Natural killer cell (primary cell): ENCODE results near the gene UIMC1. TPM values are rescaled to one million over a fixed set of nuclear protein-coding genes. Genes with fewer than 3 reads are reported as not detected.
A peak's percentile ranks its signal among the peaks of the same experiment; 100 is the strongest.

Experiments
- ATAC-seq, 3 donors: fragments of 150-1000 bp in 2 of 3; fragments of 200-7000 bp in 1 of 3; cut with Tn5 transposase; 1 replicate in 1 of 3; 2 replicates in 2 of 3; pipeline ENCODE4 v1.10.0; 2021; ENCODE audit warnings: mild to moderate bottlenecking in 2 of 3, moderate library complexity in 2 of 3
- DNase-seq, 2 donors: peaks; one replicate each; pipeline versions ENCODE4 v3.0.0 to v3.0.0-alpha.2; 2013 to 2021; ENCODE audit warnings: mixed read lengths in 1 of 2
- H3K27ac ChIP-seq: one replicate; pipeline ENCODE4 v1.5.1; 2013; ENCODE audit warnings: mild to moderate bottlenecking, low read length
- H3K27me3 ChIP-seq: one replicate; pipeline ENCODE4 v1.6.1; 2013; ENCODE audit warnings: low read length; ENCODE audit not compliant: control insufficient read depth, insufficient read depth
- H3K36me3 ChIP-seq: one replicate; pipeline ENCODE4 v1.6.1; 2013; ENCODE audit warnings: low read length; ENCODE audit not compliant: control insufficient read depth, insufficient read depth
- H3K4me1 ChIP-seq: one replicate; pipeline ENCODE4 v1.6.1; 2013; ENCODE audit warnings: low read length; ENCODE audit not compliant: control insufficient read depth, insufficient read depth
- H3K4me3 ChIP-seq: one replicate; pipeline ENCODE4 v1.5.1; 2013; ENCODE audit warnings: low read length
- H3K9me3 ChIP-seq: one replicate; pipeline ENCODE4 v1.6.1; 2013; ENCODE audit warnings: low read length; ENCODE audit not compliant: control insufficient read depth, insufficient read depth
- H3K27ac Mint-ChIP-seq, 2 donors: one replicate each; pipeline ENCODE4 v1.8.0; 2022; ENCODE audit warnings: mild to moderate bottlenecking in 2 of 2, mixed read lengths in 2 of 2, moderate library complexity in 1 of 2
- H3K27me3 Mint-ChIP-seq, 2 donors: one replicate each; pipeline ENCODE4 v1.8.0; 2022; ENCODE audit warnings: low read depth in 2 of 2, mixed read lengths in 2 of 2
- H3K36me3 Mint-ChIP-seq: one replicate; pipeline ENCODE4 v1.8.0; 2022; ENCODE audit warnings: mixed read lengths
- H3K4me1 Mint-ChIP-seq, 2 donors: one replicate each; pipeline ENCODE4 v1.8.0; 2022; ENCODE audit warnings: mixed read lengths in 2 of 2
- H3K4me3 Mint-ChIP-seq: one replicate; pipeline ENCODE4 v1.8.0; 2022; ENCODE audit warnings: mild to moderate bottlenecking, moderate library complexity, mixed read lengths
- H3K9me3 Mint-ChIP-seq, 2 donors: one replicate each; pipeline ENCODE4 v1.8.0; 2022; ENCODE audit warnings: mixed read lengths in 2 of 2
- WGBS: methylation state at CpG from one replicate; pipeline ENCODE4 v1.1.7; 2013; ENCODE audit warnings: missing lambda C conversion rate; ENCODE audit not compliant: insufficient coverage; 5-methylcytosine and 5-hydroxymethylcytosine counted together
- intact Hi-C: fragments of 100-400 bp; cut with micrococcal nuclease; formaldehyde crosslinking; loops from one replicate; pipeline ENCODE4 v1.14.2; 2022
- total RNA-seq, 4 donors: library from RNA; stranded (reverse); fragments of 120-200 nt in 1 of 4; gene quantifications; one replicate each; pipeline versions ENCODE4 v1.2.3 to v1.2.4, GENCODE V29; 2013 to 2022
- TF ChIP-seq, protein P1 (sequence below): fragments of 200-600 bp; IDR thresholded peaks from one replicate; pipeline ENCODE4 v1.8.0; 2022; ENCODE audit warnings: antibody characterized with exemption

UIMC1 gene
- total RNA-seq, 3 donors from 2014 or later (not counting 1 experiment from before 2014, with no cell fraction given) = 55.1 to 75.7 (median 57.3) TPM

DNA sequence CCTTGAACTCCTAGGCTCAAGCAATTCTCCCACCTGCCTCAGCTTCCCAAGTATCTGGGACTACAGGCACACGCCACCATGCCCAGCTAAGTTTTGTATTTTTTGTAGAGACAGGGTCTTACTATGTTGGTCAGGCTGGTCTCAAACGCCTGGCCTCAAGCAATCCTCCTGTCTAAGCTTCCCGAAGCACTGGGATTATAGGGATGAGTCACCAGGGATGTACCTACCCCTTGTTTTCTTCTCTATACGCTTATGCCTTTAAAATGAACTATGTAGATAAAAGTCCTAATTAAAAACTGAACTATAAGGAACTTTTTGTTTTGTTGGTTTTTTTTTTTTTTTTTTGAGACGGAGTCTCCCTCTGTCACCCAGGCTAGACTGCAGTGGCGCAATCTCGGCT, 25.8 kb downstream of the UIMC1 start:
- 95% methylated on average over 6 of the region's 7 CpGs for WGBS
- H3K4me1 ChIP-seq = peaks cover 9% of the 10 kb centered on the region
- Mint-ChIP-seq H3K36me3 (peaks cover 14% of the 10 kb centered on the region), H3K4me3 (no peak overlapping the region), H3K27me3 (no peaks in the 10 kb centered on the region), H3K4me1 (peaks cover 11 to 14% of the 10 kb centered on the region in 2 donors), H3K9me3 (no peaks in the 10 kb centered on the region), H3K27ac (peak overlapping the region in 1 of 2 donors; percentile 32)
- TF ChIP-seq, protein P1, sequence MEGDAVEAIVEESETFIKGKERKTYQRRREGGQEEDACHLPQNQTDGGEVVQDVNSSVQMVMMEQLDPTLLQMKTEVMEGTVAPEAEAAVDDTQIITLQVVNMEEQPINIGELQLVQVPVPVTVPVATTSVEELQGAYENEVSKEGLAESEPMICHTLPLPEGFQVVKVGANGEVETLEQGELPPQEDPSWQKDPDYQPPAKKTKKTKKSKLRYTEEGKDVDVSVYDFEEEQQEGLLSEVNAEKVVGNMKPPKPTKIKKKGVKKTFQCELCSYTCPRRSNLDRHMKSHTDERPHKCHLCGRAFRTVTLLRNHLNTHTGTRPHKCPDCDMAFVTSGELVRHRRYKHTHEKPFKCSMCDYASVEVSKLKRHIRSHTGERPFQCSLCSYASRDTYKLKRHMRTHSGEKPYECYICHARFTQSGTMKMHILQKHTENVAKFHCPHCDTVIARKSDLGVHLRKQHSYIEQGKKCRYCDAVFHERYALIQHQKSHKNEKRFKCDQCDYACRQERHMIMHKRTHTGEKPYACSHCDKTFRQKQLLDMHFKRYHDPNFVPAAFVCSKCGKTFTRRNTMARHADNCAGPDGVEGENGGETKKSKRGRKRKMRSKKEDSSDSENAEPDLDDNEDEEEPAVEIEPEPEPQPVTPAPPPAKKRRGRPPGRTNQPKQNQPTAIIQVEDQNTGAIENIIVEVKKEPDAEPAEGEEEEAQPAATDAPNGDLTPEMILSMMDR = no peak
- no peaks in the 10 kb centered on the region for H3K27me3 ChIP-seq
- H3K27ac ChIP-seq = no peak overlapping the region
- no peak for DNase-seq
- no peaks in the 10 kb centered on the region for H3K9me3 ChIP-seq
- no peak overlapping the region for H3K4me3 ChIP-seq
- peaks cover 23% of the 10 kb centered on the region for H3K36me3 ChIP-seq
- no peak for ATAC-seq
- intact Hi-C loops = no loop called here

DNA sequence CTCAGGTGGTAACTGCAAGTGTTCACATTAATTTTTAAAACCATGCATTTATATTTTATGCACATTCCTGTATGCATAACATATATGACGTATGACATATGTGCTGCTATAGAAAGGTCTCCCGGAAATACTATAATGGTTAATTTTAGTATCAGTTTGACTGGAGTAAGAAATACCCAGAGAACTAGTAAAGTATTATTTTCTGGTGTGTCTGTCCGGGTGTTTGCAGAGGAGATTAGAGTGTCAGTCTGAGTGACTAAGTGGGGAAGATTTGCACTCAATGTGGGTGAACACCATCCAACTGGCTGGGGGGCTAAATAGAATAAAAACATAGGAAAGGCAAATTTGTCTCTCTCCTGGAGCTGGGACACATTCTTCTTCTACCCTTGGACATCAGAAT, 26.9 kb downstream of the UIMC1 start:
- H3K27ac ChIP-seq = no peak overlapping the region

DNA sequence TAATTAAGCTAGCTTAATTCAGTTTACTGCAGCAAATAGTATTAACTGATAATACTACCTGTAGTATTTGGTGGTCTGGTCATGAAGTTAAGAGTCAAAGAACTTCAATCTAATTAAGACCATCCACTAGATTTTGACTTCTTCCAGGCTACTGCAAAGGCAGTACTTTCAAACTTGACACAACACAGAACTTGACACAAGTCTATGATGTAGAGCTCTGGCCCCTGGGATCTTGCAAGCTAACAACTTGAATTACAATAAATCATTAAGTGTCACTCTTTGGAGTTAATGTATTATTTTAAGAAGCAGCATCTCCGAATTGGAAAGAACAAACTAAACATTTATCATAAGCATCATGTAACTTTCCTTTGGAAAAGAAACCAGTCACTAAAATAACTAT, 40.9 kb downstream of the UIMC1 start:
- no peaks in the 10 kb centered on the region for H3K27me3 Mint-ChIP-seq
- no peak overlapping the region for H3K4me3 ChIP-seq
- DNase-seq (no peak), ATAC-seq (no peak)
- intact Hi-C loops = no loop called here
- TF ChIP-seq, protein P1 = no peak
- no CpG with 5 or more reads among the region's 1 CpG for WGBS
- H3K9me3 Mint-ChIP-seq = no peaks in the 10 kb centered on the region
- peaks cover 16% of the 10 kb centered on the region for H3K36me3 Mint-ChIP-seq
- no peaks in the 10 kb centered on the region for H3K9me3 ChIP-seq
- H3K4me1 Mint-ChIP-seq = peaks cover 0 to 2% of the 10 kb centered on the region in 2 donors
- peaks cover 31% of the 10 kb centered on the region for H3K36me3 ChIP-seq
- H3K4me3 Mint-ChIP-seq = no peak overlapping the region
- H3K4me1 ChIP-seq = no peaks in the 10 kb centered on the region
- H3K27ac ChIP-seq = no peak overlapping the region
- H3K27ac Mint-ChIP-seq = peak overlapping the region in 1 of 2 donors; percentile 18
- H3K27me3 ChIP-seq = no peaks in the 10 kb centered on the region

More for the DNA sequence above, 26.9 kb downstream of the UIMC1 start:
- TF ChIP-seq, protein P1 = no peak
- peaks cover 21% of the 10 kb centered on the region for H3K36me3 Mint-ChIP-seq
- no peak for ATAC-seq
- H3K4me3 ChIP-seq = no peak overlapping the region
- H3K27me3 Mint-ChIP-seq = no peaks in the 10 kb centered on the region
- H3K4me1 ChIP-seq = no peaks in the 10 kb centered on the region
- intact Hi-C loops = no loop called here
- no peak overlapping the region for H3K4me3 Mint-ChIP-seq
- H3K4me1 Mint-ChIP-seq = peaks cover 12 to 15% of the 10 kb centered on the region in 2 donors
- H3K9me3 ChIP-seq = no peaks in the 10 kb centered on the region
- no peaks in the 10 kb centered on the region for H3K27me3 ChIP-seq
- H3K36me3 ChIP-seq = peaks cover 31% of the 10 kb centered on the region
- no peaks in the 10 kb centered on the region for H3K9me3 Mint-ChIP-seq
- peak overlapping the region; percentile 24 to 32 for H3K27ac Mint-ChIP-seq
- WGBS = 89% methylated on average over 3 of the region's 3 CpGs
- DNase-seq = no peak

GRCh38 chr5:176959051-176959450, 47.5 kb downstream of the UIMC1 start:
- Histone ChIP-seq H3K27me3 (no peaks in the 10 kb centered on the region), H3K4me1 (no peaks in the 10 kb centered on the region), H3K4me3 (no peak overlapping the region), H3K27ac (no peak overlapping the region), H3K9me3 (no peaks in the 10 kb centered on the region), H3K36me3 (peaks cover 31% of the 10 kb centered on the region)
- Mint-ChIP-seq H3K27ac (no peak overlapping the region), H3K9me3 (no peaks in the 10 kb centered on the region), H3K4me3 (no peak overlapping the region), H3K27me3 (no peaks in the 10 kb centered on the region), H3K36me3 (peaks cover 10% of the 10 kb centered on the region), H3K4me1 (peaks cover 4 to 5% of the 10 kb centered on the region in 2 donors)
- intact Hi-C loops = loop anchor here (2.0 kb wide), 2 partner anchors 300 to 384 kb away; no protein-coding TSS in a partner anchor
- 82% methylated on average over 3 of the region's 3 CpGs for WGBS
- DNase-seq (peak in 1 of 2 donors; percentile 64), ATAC-seq (peak in 2 of 3 donors; percentile 55 to 64)
- TF ChIP-seq, protein P1 = peak; percentile 64
